Gastroesophageal sphincter (tissue), 3 donors: ENCODE measurements around the gene SCFD2.

Experiments used
- CTCF ChIP-seq, 4 experiments: fragments of 200-600 bp in 2 of 4; fragments of 450-650 bp in 2 of 4; sonication (generic) in 1 of 4; IDR thresholded peaks; one replicate each; pipeline ENCODE4 v1.5.1; 2017 to 2019; ENCODE audit warnings: antibody characterized with exemption in 4 of 4, mild to moderate bottlenecking in 2 of 4, moderate library complexity in 2 of 4
- EP300 ChIP-seq: sonication (generic); formaldehyde crosslinking; IDR thresholded peaks from one replicate; pipeline ENCODE4 v1.6.1; 2017; ENCODE audit warnings: antibody characterized with exemption, mild to moderate bottlenecking
- POLR2A ChIP-seq, 2 donors: fragments of 450-650 bp; IDR thresholded peaks; one replicate each; pipeline ENCODE4 v1.6.1; 2017; ENCODE audit warnings: antibody characterized with exemption in 2 of 2, mild to moderate bottlenecking in 2 of 2, moderate library complexity in 1 of 2
- POLR2AphosphoS5 ChIP-seq: sonication (generic); formaldehyde crosslinking; IDR thresholded peaks from one replicate; pipeline ENCODE4 v1.6.1; 2017; ENCODE audit warnings: antibody characterized with exemption

- no peak for TF ChIP-seq CTCF (IDR thresholded peaks at IDR 0.05)
- TF ChIP-seq POLR2A (IDR thresholded peaks at IDR 0.05) = no peak
- no peak for TF ChIP-seq POLR2AphosphoS5
- no peak for TF ChIP-seq EP300
Observed at GRCh38 chr4:53049528-53049927, 316.3 kb downstream of the SCFD2 start.
